IMR-90 (cell line): ENCODE measurements around the gene PRKD2. TPM values are rescaled to one million over a fixed set of nuclear protein-coding genes. Genes with fewer than 3 reads are reported as not detected.

ENCODE experiments used
- ATAC-seq: fragments of 200-7000 bp; cut with Tn5 transposase; 2 replicates; pipeline ENCODE4 v1.9.1; 2020; ENCODE audit warnings: low read depth, mild to moderate bottlenecking, moderate library complexity
- BruUV-seq: library from RNA; stranded (reverse); fragments of 400-500 nt; replicated peaks from 2 replicates; lab custom pipeline; 2021; lab: Mats Ljungman, UMichigan
- CTCF ChIA-PET: fragments of 300-600 bp; formaldehyde crosslinking; extraction: SDS; loops from one replicate; lab custom pipeline; 2021; ENCODE audit warnings: antibody characterized with exemption; lab: Yijun Ruan, JAX
- POLR2A ChIA-PET: fragments of 300-600 bp; sonication (Branson Sonifier 250); formaldehyde crosslinking; loops from one replicate; lab custom pipeline; 2022; ENCODE audit warnings: antibody characterized with exemption; ENCODE audit not compliant: unreplicated experiment; lab: Charles Lee
- DNase-seq: peaks from one replicate; pipeline ENCODE4 v3.0.0; 2013
- H2AFZ ChIP-seq: replicated peaks from 2 replicates; pipeline ENCODE3; 2013; ENCODE audit warnings: low read length, mild to moderate bottlenecking; ENCODE audit not compliant: poor library complexity
- H2AK5ac ChIP-seq: 2 replicates; pipeline ENCODE4 v1.6.1; 2013; ENCODE audit warnings: low read depth, low read length, inconsistent platforms
- H2AK9ac ChIP-seq: replicated peaks from 2 replicates; pipeline ENCODE3; 2013; ENCODE audit warnings: mild to moderate bottlenecking, low read depth, low read length, moderate library complexity; ENCODE audit not compliant: poor library complexity
- H2BK120ac ChIP-seq: 2 replicates; pipeline ENCODE4 v1.6.1; 2013; ENCODE audit warnings: low read depth, low read length, inconsistent platforms
- H2BK15ac ChIP-seq: 3 replicates; pipeline ENCODE4 v1.6.1; 2013; ENCODE audit warnings: low read depth, low read length, inconsistent platforms
- H2BK20ac ChIP-seq: 2 replicates; pipeline ENCODE4 v1.6.1; 2013; ENCODE audit warnings: low read depth, mild to moderate bottlenecking, inconsistent platforms, low read length, moderate library complexity
- H2BK5ac ChIP-seq: 2 replicates; pipeline ENCODE4 v1.6.1; 2013; ENCODE audit warnings: mild to moderate bottlenecking, low read depth, low read length, inconsistent platforms; ENCODE audit not compliant: poor library complexity, severe bottlenecking
- H3K14ac ChIP-seq: replicated peaks from 2 replicates; pipeline ENCODE4 v1.6.1; 2013; ENCODE audit warnings: low read depth, low read length, inconsistent platforms
- H3K18ac ChIP-seq: 2 replicates; pipeline ENCODE4 v1.6.1; 2013; ENCODE audit warnings: low read depth, low read length, control low read depth
- H3K23ac ChIP-seq: 2 replicates; pipeline ENCODE4 v1.6.1; 2013; ENCODE audit warnings: low read depth, low read length, inconsistent platforms
- H3K27ac ChIP-seq: 2 replicates; pipeline ENCODE4 v1.5.1; 2013; ENCODE audit warnings: mild to moderate bottlenecking, control low read depth, low read length; ENCODE audit not compliant: insufficient read depth
- H3K27me3 ChIP-seq: 2 replicates; pipeline ENCODE4 v1.6.1; 2013; ENCODE audit warnings: low read length; ENCODE audit not compliant: control insufficient read depth, insufficient read depth
- H3K36me3 ChIP-seq: 2 replicates; pipeline ENCODE4 v1.6.1; 2013; ENCODE audit warnings: low read length, mixed read lengths; ENCODE audit not compliant: control insufficient read depth, insufficient read depth
- H3K4ac ChIP-seq: 2 replicates; pipeline ENCODE4 v1.6.1; 2013; ENCODE audit warnings: low read depth, low read length, inconsistent platforms
- H3K4me1 ChIP-seq: 2 replicates; pipeline ENCODE4 v1.6.1; 2013; ENCODE audit warnings: low read length, mixed read lengths; ENCODE audit not compliant: control insufficient read depth, insufficient read depth
- H3K4me2 ChIP-seq: 2 replicates; pipeline ENCODE4 v1.6.1; 2013; ENCODE audit warnings: low read depth, mild to moderate bottlenecking, control low read depth, low read length, moderate library complexity
- H3K4me3 ChIP-seq: 2 replicates; pipeline ENCODE4 v1.5.1; 2013; ENCODE audit warnings: low read depth, mild to moderate bottlenecking, control low read depth, low read length, moderate library complexity; ENCODE audit not compliant: insufficient read depth
- H3K56ac ChIP-seq: 2 replicates; pipeline ENCODE4 v1.6.1; 2013; ENCODE audit warnings: low read length, inconsistent platforms; ENCODE audit not compliant: insufficient read depth; ENCODE audit errors: extremely low read depth
- H3K79me1 ChIP-seq, 2 experiments: 2 replicates each; pipeline ENCODE4 v1.6.1; 2013; ENCODE audit warnings: low read length in 2 of 2, inconsistent platforms in 1 of 2, low read depth in 1 of 2
- H3K9ac ChIP-seq: 2 replicates; pipeline ENCODE4 v1.6.1; 2013; ENCODE audit warnings: low read depth, low read length, control low read depth
- H3K9me1 ChIP-seq: 2 replicates; pipeline ENCODE4 v1.6.1; 2013; ENCODE audit warnings: low read length, inconsistent platforms; ENCODE audit not compliant: insufficient read depth
- H3K9me3 ChIP-seq: 2 replicates; pipeline ENCODE4 v1.6.1; 2013; ENCODE audit warnings: low read length; ENCODE audit not compliant: control insufficient read depth, insufficient read depth
- H4K20me1 ChIP-seq: 2 replicates; pipeline ENCODE4 v1.6.1; 2013; ENCODE audit warnings: low read length, inconsistent platforms; ENCODE audit not compliant: insufficient read depth
- H4K5ac ChIP-seq: 2 replicates; pipeline ENCODE4 v1.6.1; 2013; ENCODE audit warnings: mild to moderate bottlenecking, low read depth, low read length, control low read depth
- H4K8ac ChIP-seq, 2 experiments: 2 replicates each; pipeline ENCODE4 v1.6.1; 2013; ENCODE audit warnings: low read depth in 2 of 2, low read length in 2 of 2, control low read depth in 1 of 2, inconsistent platforms in 1 of 2
- H4K91ac ChIP-seq: 2 replicates; pipeline ENCODE4 v1.6.1; 2013; ENCODE audit warnings: low read depth, low read length, inconsistent platforms; ENCODE audit not compliant: insufficient read depth
- BHLHE40 ChIP-seq: fragments of 150-350 bp; IDR thresholded peaks from 2 replicates; pipeline ENCODE4 v1.6.1; 2016; ENCODE audit warnings: mild to moderate bottlenecking, low read depth, low read length
- CHD1 ChIP-seq: IDR thresholded peaks from 2 replicates; pipeline ENCODE4 v1.6.1; 2012; ENCODE audit warnings: low read depth, low read length, improper control_type of control experiment
- FOS ChIP-seq: fragments of 150-350 bp; IDR thresholded peaks from 2 replicates; pipeline ENCODE4 v1.6.1; 2016; ENCODE audit warnings: low read depth, low read length
- MAFK ChIP-seq: IDR thresholded peaks from 2 replicates; pipeline ENCODE4 v1.6.1; 2012; ENCODE audit warnings: low read depth, low read length, improper control_type of control experiment
- MAZ ChIP-seq: IDR thresholded peaks from 2 replicates; pipeline ENCODE4 v1.6.1; 2012; ENCODE audit warnings: low read depth, mild to moderate bottlenecking, low read length, improper control_type of control experiment, moderate library complexity, borderline replicate concordance
- MXI1 ChIP-seq: IDR thresholded peaks from 2 replicates; pipeline ENCODE4 v1.6.1; 2012; ENCODE audit warnings: low read depth, mild to moderate bottlenecking, low read length, moderate library complexity, borderline replicate concordance
- NFE2L2 ChIP-seq: fragments of 150-350 bp; IDR thresholded peaks from 2 replicates; pipeline ENCODE4 v1.6.1; 2016; ENCODE audit warnings: low read depth, mild to moderate bottlenecking, low read length
- POLR2A ChIP-seq: IDR thresholded peaks from 2 replicates; pipeline ENCODE4 v1.6.1; 2012; ENCODE audit warnings: mild to moderate bottlenecking, low read depth, low read length
- RAD21 ChIP-seq: IDR thresholded peaks from 2 replicates; pipeline ENCODE4 v1.6.1; 2012; ENCODE audit warnings: low read length, improper control_type of control experiment
- RCOR1 ChIP-seq: IDR thresholded peaks from 2 replicates; pipeline ENCODE4 v1.6.1; 2012; ENCODE audit warnings: mild to moderate bottlenecking, low read length, improper control_type of control experiment; ENCODE audit not compliant: insufficient replicate concordance
- RFX5 ChIP-seq: IDR thresholded peaks from 2 replicates; pipeline ENCODE4 v1.8.0; 2012; ENCODE audit warnings: low read depth, mild to moderate bottlenecking, low read length, moderate library complexity
- SMC3 ChIP-seq: fragments of 150-350 bp; IDR thresholded peaks from 2 replicates; pipeline ENCODE4 v1.6.1; 2016; ENCODE audit warnings: low read depth, mild to moderate bottlenecking, antibody characterized with exemption, low read length, moderate library complexity
- WGBS, 2 experiments: methylation state at CpG; one replicate each; pipeline versions ENCODE4 v1.1.5 to v1.1.7; 2013; ENCODE audit warnings: missing lambda C conversion rate in 2 of 2; ENCODE audit not compliant: insufficient read length in 1 of 2; ENCODE audit errors: extremely low coverage in 2 of 2; 5-methylcytosine and 5-hydroxymethylcytosine counted together
- dilution Hi-C: fragments of 300-500 bp; cut with HindIII; formaldehyde crosslinking; loops from one replicate; pipeline ENCODE4 v1.14.3; 2018; ENCODE audit warnings: low sequenced_read_pairs; ENCODE audit not compliant: unreplicated experiment
- in situ Hi-C: fragments of 300-500 bp; cut with MboI; formaldehyde crosslinking; loops from 3 replicates; pipeline ENCODE4 v1.14.3; 2019; ENCODE audit warnings: low sequenced_read_pairs, inconsistent platforms, mixed read lengths
- intact Hi-C: fragments of 100-400 bp; cut with micrococcal nuclease; formaldehyde crosslinking; loops from 2 replicates; pipeline ENCODE4 v1.10.0; 2022
- polyA plus RNA-seq, 3 experiments: library from polyadenylated mRNA; depleted of rRNA; stranded (reverse); fragments of >200 nt; gene quantifications; 2 replicates each; pipeline ENCODE4 v1.2.3, GENCODE V29; 2012; ENCODE audit warnings: low replicate concordance in 1 of 3
- total RNA-seq: library from RNA; depleted of rRNA; stranded (reverse); fragments of >200 nt; gene quantifications from 2 replicates; pipeline ENCODE4 v1.2.3, GENCODE V29; 2012
- TF ChIP-seq, protein P1 (sequence below): conservative IDR thresholded peaks from 2 replicates; pipeline ENCODE4 v1.5.1; 2012; ENCODE audit warnings: mild to moderate bottlenecking, low read depth, low read length, improper control_type of control experiment
- TF ChIP-seq, protein P2 (sequence below): fragments of 150-350 bp; IDR thresholded peaks from 2 replicates; pipeline ENCODE4 v1.6.1; 2017; ENCODE audit warnings: mild to moderate bottlenecking, antibody characterized with exemption, low read length, low read depth
- TF ChIP-seq, protein P3 (sequence below): fragments of 150-350 bp; IDR thresholded peaks from 2 replicates; pipeline ENCODE4 v1.6.1; 2016; ENCODE audit warnings: low read depth, mild to moderate bottlenecking, low read length, moderate library complexity, borderline replicate concordance

The PRKD2 gene
- total and polyA plus RNA-seq, 2 of the 4 experiments (the other 2 are of a cell fraction): 9.9 to 19.6 TPM

DNA sequence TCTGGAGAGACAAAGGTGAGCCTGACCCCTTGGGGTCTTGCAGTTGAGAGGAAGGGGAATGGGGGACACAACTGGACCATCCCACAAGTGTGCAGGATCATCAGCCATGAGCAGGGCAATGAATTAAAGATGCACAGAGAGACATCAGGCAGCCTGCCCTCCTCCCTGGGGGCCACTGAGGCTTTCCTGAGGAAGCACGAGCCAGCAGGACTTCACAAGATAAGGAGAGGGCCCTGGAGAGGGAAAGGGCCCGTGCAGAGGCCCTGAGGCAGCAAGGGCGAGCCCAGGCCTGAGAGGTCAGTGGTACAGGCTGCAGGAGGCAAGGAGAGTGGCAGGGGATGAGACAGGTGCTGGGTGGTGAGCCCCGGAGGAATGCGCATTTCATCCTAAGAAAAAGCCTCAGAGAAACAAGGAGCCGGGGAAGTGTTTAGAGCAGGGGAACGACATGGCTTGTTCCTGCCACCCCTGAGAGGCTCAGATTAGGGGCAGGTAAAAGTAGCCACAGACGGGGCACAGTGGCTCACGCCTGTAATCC is 9.0 kb upstream of the PRKD2 start:
- ATAC-seq (no peak), DNase-seq (no peak)
- H2BK120ac ChIP-seq: no peak overlapping the region
- H4K91ac ChIP-seq: no peak overlapping the region
- H2AFZ ChIP-seq: no peak overlapping the region
- no TSS peak for BruUV-seq
- H2BK15ac ChIP-seq: no peak overlapping the region
- no peak overlapping the region for H4K8ac ChIP-seq
- in situ Hi-C loops: no loop called here
- H3K18ac ChIP-seq: no peak overlapping the region
- no peaks in the 10 kb centered on the region for H3K27me3 ChIP-seq
- H3K23ac ChIP-seq: no peak overlapping the region
- H3K4ac ChIP-seq: no peak overlapping the region
- no peak overlapping the region for H2AK5ac ChIP-seq
- H3K27ac ChIP-seq: no peak overlapping the region
- no peak overlapping the region for H3K4me2 ChIP-seq
- peaks cover 25 to 69% of the 10 kb centered on the region in 2 experiments for H3K79me1 ChIP-seq
- no peak for TF ChIP-seq NFE2L2
- TF ChIP-seq CHD1: no peak
- TF ChIP-seq FOS: no peak
- TF ChIP-seq, protein P1, sequence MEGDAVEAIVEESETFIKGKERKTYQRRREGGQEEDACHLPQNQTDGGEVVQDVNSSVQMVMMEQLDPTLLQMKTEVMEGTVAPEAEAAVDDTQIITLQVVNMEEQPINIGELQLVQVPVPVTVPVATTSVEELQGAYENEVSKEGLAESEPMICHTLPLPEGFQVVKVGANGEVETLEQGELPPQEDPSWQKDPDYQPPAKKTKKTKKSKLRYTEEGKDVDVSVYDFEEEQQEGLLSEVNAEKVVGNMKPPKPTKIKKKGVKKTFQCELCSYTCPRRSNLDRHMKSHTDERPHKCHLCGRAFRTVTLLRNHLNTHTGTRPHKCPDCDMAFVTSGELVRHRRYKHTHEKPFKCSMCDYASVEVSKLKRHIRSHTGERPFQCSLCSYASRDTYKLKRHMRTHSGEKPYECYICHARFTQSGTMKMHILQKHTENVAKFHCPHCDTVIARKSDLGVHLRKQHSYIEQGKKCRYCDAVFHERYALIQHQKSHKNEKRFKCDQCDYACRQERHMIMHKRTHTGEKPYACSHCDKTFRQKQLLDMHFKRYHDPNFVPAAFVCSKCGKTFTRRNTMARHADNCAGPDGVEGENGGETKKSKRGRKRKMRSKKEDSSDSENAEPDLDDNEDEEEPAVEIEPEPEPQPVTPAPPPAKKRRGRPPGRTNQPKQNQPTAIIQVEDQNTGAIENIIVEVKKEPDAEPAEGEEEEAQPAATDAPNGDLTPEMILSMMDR: no peak
- TF ChIP-seq POLR2A: no peak
- no peak for TF ChIP-seq SMC3
- TF ChIP-seq BHLHE40: no peak
- TF ChIP-seq RFX5: no peak
- TF ChIP-seq, protein P2, sequence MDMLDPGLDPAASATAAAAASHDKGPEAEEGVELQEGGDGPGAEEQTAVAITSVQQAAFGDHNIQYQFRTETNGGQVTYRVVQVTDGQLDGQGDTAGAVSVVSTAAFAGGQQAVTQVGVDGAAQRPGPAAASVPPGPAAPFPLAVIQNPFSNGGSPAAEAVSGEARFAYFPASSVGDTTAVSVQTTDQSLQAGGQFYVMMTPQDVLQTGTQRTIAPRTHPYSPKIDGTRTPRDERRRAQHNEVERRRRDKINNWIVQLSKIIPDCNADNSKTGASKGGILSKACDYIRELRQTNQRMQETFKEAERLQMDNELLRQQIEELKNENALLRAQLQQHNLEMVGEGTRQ: no peak
- TF ChIP-seq, protein P3, sequence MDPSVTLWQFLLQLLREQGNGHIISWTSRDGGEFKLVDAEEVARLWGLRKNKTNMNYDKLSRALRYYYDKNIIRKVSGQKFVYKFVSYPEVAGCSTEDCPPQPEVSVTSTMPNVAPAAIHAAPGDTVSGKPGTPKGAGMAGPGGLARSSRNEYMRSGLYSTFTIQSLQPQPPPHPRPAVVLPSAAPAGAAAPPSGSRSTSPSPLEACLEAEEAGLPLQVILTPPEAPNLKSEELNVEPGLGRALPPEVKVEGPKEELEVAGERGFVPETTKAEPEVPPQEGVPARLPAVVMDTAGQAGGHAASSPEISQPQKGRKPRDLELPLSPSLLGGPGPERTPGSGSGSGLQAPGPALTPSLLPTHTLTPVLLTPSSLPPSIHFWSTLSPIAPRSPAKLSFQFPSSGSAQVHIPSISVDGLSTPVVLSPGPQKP: no peak
- no peak for TF ChIP-seq RAD21
- TF ChIP-seq MXI1: no peak
- TF ChIP-seq RCOR1: no peak
- TF ChIP-seq MAFK: no peak
- TF ChIP-seq MAZ: no peak
- H2BK20ac ChIP-seq: no peak overlapping the region
- no peak overlapping the region for H3K56ac ChIP-seq
- no peak overlapping the region for H3K14ac ChIP-seq
- H3K36me3 ChIP-seq: peaks cover 87% of the 10 kb centered on the region
- no peaks in the 10 kb centered on the region for H3K9me3 ChIP-seq
- CTCF ChIA-PET: no interaction called here
- no peak overlapping the region for H4K5ac ChIP-seq
- H2BK5ac ChIP-seq: no peak overlapping the region
- H4K20me1 ChIP-seq: peaks cover 43% of the 10 kb centered on the region
- WGBS, 2 experiments: 95% methylated on average over 4 of the region's 9 CpGs; no CpG with 5 or more reads in 1 of the 2 experiments
- intact Hi-C loops: no loop called here
- H2AK9ac ChIP-seq: no peak overlapping the region
- H3K4me3 ChIP-seq: no peak overlapping the region
- no peak overlapping the region for H3K9ac ChIP-seq
- 0 out of 2 replicates have a peak, but pooled peaks cover 6% of the 10 kb centered on the region for H3K9me1 ChIP-seq
- dilution Hi-C loops: no loop called here
- POLR2A ChIA-PET: no interaction called here
- peaks cover 4% of the 10 kb centered on the region for H3K4me1 ChIP-seq
